GDM1 (cell line): Measurements from ENCODE around the gene KLHL24.
"Not testable (repeated sequence)": the region's sequence is repeated elsewhere in the genome, so short reads cannot be mapped to it uniquely, and the experiment has no call there.

Experiments
- DNase-seq: peaks from one replicate; lab custom pipeline; 2025; lab: John Stamatoyannopoulos, UW

KLHL24 gene

DNA sequence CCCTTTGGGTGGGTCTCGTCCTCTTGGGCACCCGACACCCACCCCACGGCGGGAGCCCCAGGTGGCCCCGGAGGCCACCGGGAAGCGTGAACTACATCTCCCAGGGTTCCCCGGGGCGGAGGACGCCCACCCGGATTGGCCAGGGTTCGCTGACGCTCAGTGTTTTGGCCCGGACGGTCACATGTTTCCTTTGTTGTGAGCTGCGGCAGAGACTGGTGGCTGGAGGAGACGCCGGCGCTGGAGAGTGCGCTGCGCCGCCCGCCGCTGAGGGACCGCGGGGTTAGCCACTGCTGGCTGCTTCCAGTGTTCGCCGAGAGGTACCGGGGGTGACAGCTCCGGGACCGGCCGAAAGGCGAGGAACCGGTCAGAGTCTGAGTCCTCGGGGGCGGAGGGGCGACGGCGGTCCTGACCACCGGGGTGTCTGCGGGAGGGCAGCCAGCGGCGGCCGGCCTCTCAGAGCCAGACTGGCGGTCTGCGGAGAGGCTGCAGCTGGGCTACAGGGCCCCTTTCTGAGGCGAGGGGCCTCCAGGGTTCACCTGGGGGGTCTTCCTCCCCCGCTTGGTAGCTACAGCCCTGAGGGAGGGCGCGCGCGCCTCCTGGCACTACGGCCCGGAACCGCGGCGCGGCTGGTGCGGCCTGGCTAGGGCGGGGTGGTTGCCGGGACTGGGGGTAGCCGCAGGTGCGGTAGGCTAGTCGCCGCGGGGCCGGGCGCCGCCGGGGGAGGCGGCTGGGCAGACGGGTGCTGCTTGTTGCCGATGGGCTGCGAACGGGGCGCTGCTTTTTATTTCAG lies at the start of gene KLHL24:
TSS of gene KLHL24 (plus strand) at position 193 of the 790 bp plus-strand sequence. CDS start 14,734 bp downstream, outside the sequence.
- DNase-seq = peak; percentile 84

GRCh38 chr3:183586477-183586876 lies 48.9 kb upstream of the KLHL24 start:
- DNase-seq = no peak

- peak; percentile 30 for DNase-seq
Observed at GRCh38 chr3:183587336-183587735, 48.1 kb upstream of the KLHL24 start.

- no peak for DNase-seq
Observed at GRCh38 chr3:183590442-183590841, 45.0 kb upstream of the KLHL24 start.

GRCh38 chr3:183591881-183592521 lies 43.4 kb upstream of the KLHL24 start:
- no peak for DNase-seq

GRCh38 chr3:183592821-183593220 lies 42.6 kb upstream of the KLHL24 start:
- no peak for DNase-seq

GRCh38 chr3:183594636-183595035 lies 40.8 kb upstream of the KLHL24 start:
- no peak for DNase-seq

- no peak for DNase-seq
Observed at GRCh38 chr3:183597959-183598358, 37.5 kb upstream of the KLHL24 start.

DNA sequence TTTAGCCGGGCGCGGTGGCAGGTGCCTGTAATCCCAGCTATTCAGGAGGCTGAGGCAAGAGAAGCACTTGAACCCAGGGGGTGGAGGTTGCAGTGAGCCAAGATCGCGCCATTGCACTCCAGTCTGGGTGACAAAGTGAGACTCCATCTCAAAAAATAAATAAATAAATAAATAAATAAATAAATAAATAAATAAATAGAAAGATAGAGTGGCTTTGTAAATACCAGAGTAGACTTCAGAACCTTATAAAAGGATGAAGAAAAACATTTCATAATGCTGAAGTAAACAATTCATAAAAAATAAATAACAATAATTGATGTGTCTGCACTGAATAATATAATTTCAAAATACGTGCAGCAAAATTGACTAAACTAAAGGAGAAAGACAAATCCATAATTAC lies 24.1 kb upstream of the KLHL24 start:
- not testable (repeated sequence) for DNase-seq

DNA sequence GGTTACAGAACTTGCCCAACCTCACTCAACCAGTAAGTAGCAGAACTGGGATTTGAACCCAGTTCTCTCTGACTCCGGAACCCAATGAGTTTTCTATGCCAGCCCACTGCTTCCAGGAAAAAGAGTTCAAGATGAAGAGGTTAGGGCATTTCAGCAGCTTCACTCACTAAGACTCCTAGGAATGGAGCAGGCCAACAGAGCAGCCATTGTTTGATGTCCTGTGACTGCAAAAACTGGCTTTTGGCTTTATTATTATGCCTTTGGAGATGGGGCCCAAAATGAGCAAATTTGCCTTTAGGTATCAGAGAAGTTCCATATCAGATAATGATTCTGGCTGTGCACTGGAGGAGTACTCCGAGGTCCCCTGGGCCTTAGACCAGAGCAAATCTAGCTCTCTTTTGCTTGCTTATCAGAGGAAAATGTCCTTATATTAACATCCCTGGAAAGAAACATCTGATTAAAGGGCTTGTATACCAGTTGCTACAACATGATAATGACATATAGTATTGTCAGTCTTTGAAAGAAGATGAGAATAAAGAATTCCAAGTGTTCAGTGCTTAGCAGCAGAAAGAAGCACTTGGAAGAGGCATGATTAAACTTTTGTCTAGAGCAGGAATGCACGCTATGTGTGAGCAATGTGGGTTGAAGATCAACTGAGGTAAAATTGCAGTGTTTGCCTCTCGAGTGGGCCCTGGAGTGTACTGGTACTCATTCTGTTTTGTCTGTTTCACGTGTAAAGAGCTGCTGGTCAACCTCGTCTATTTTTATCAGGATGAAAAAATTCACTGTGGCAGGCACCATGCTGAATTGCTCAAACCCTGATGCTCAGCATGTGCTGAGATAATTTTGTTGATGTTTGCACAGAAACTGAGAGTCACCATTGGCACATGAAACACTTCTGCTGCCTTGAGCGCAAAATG lies 21.8 kb upstream of the KLHL24 start:
- no peak for DNase-seq

DNA sequence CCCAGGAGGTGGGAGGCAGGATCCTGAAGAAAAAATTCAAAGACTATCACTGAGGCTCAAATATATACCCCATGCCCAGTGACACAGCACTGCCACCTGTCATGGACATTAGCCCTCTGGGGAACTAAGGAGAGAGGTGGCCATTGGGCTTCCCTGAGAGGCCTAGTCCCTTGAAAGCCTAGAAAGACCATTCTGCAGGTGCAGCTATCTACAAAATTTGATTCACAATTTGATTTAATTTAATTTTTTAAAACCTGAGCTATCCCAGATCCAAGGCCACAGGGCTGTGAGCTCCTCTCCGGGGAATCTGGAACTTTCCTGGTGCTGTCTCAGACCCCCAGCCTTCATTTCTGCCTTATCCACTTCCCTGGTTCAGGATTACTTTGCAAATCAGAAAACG lies 16.9 kb upstream of the KLHL24 start:
- no peak for DNase-seq

DNA sequence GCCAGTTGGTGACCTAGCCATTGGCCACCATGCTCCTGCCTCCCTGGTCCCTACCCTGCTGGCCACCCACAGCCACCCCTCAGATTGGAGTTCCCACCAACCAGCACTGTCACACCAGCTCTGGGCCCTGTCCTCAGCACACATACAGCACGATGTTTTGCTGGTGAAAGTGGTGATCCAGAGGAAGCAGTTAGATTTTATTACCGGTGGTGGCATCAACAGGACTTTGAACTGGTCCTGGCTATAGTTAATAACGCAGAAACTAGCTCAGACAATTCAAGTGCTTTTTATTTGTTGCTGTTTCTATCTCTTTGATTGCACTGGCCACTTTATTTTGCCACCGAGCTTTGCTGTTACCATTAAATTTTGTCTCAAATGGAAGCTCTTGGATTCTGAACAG lies 16.4 kb upstream of the KLHL24 start:
- no peak for DNase-seq

- DNase-seq = no peak
Observed at GRCh38 chr3:183619624-183620251, 15.7 kb upstream of the KLHL24 start.

DNA sequence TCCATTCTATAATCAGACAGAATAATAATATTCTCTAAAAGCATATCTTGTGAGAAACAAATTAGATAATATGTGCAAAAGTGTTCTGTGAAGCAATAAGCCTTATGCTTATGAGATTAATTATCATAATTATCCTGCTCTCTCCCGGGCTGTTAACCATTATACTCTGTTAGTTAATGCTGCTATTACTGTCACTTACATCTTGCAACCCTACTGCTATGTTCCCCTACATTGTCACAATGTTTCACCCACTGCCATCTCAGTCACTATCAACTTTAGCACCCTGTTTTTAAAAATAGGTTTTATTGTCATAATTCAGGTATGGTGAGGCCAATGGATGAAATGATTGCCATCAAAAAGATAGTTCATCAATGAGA lies 15.2 kb upstream of the KLHL24 start:
- no peak for DNase-seq

GRCh38 chr3:183622473-183622872 lies 12.9 kb upstream of the KLHL24 start:
- DNase-seq = not testable (repeated sequence)

DNA sequence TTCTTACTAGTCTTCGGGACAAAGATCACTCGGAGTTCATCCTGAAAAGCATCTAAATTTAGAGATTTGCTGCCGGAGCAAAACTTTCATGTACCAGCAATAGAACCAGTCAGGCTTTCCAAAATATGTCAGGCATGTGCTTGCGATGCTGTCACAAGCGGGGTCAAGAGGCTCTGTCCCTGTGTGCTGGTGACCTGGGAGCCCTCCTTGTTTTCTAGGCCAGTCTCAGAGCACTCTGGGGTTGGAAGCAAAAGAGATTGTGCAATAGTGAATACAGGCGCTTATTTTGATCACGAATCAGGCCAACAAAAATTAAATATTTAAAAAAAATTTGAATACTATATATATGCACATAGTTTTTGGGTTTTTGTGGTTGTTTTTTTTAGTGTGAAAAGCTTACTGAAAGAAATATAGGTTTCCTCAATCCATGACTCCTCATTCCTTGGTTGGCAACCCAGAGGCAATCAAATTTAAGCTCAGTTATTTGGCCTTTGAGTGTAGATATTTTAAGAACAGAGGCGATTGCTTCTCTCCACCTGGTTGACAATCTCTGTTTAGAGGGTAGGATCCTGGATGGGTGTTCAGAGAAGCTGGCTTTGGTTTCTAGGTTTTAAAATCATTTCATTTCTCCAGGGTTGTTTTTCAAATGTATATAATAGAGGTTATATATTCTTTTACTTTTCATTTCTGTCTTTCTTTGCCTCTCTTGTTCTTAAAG lies 8.4 kb upstream of the KLHL24 start:
- no peak for DNase-seq

DNA sequence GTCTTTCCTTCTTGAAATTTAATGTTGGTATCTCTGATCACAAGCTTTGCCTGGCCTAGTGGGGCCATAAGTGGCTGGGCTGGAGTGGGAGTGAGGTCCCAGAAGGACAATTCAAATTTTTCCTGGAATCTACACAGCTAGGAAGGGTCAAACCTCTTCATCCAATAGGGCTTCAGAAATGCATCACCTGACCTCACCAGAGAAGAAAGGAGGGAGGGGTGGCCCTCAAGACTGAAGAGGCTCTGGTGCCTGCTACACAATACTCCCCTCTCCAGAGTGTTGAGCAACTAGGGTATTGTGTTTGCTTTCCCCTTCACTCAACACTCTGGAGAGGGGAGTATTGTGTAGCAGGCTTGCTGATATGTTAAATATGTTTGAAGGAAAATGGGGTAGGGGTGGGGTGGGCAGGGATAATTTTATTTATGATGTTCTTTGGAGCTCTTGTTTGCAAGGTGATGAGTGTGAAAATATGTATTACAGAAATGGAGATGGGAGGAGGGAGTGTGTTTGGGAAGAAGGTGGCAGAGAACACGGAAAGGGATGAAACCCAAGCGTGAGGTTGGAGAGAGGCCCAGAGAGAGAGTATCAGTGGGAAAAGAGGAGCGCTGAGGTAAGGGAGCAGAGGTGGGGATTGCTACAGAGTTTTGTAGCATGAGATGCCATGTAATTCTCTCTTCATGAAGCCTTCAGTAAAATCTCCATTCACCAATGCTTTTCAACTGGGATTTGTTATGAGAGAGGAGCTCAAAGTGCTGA lies 5.7 kb upstream of the KLHL24 start:
- no peak for DNase-seq

DNA sequence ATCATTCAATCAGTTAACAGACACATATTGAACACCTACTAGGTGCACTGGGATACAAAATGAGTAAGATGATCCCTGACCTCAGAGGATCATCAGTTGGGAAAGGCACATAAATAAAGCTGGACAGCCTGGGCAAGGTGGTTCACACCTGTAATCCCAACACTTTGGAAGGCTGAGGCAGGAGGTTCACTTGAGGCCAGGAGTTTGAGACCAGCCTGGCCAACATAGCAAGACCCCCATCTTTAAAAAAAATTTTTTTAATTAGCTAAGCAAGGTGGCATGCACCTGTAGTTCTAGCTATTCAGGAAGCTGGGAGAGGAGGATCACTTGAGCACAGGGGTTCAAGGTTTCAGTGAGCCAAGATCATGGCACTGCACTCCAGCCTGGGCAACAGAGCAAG lies 3.7 kb upstream of the KLHL24 start:
- no peak for DNase-seq

- DNase-seq = not testable (repeated sequence)
Observed at GRCh38 chr3:183632725-183633124, 2.7 kb upstream of the KLHL24 start.

- DNase-seq = no peak
Observed at GRCh38 chr3:183634707-183635106, 716 bp upstream of the KLHL24 start.

DNA sequence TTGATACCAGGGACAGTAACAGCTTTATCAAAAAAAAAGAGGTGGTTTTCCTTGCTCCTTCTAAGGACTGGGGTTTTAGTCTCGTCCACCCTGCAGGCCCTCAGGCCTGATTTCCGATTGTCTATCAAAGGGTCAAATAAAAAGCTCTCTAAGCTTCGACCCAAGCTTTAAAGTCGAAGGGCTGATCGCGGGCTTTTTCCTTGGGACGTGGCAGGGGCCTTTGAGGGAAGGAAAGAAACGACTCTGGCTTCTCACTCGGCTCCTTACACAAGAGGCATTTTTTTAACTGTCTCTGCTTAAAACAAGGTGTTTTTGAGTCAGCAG lies 354 bp upstream of the KLHL24 start:
- no peak for DNase-seq
